GM10266 (cell line): ENCODE data around the gene MBOAT2.
"Not testable (repeated sequence)": the region's sequence is repeated elsewhere in the genome, so short reads cannot be mapped to it uniquely, and the experiment has no call there.

Experiments
- DNase-seq: peaks from one replicate; pipeline ENCODE4 v3.0.0; 2012; ENCODE audit errors: extremely low spot score
- TF ChIP-seq, protein P1 (sequence below): IDR thresholded peaks from 2 replicates; pipeline ENCODE4 v1.5.1; 2012; ENCODE audit warnings: mild to moderate bottlenecking, low read depth; ENCODE audit not compliant: control insufficient read depth, insufficient read depth; ENCODE audit errors: missing control alignments

Gene MBOAT2

DNA sequence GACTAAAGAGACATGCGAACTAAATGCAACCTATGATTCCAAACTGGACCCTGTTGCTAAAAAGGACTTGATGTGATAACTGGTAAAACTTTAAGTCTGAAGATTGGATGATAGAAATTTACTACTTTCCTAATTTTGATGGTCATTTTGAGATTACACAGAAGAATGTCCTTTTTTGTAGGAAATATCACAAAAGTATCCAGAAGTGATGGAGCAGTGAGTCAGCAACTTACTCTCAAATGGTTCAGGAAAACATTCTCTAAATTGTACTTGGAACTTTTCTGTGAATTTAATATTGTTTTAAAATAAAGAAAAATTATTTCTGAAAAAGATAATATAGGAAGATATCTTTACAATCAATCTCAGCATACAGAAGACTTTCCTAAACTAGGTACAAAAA lies 19.9 kb downstream of the MBOAT2 start:
- no peak for DNase-seq

DNA sequence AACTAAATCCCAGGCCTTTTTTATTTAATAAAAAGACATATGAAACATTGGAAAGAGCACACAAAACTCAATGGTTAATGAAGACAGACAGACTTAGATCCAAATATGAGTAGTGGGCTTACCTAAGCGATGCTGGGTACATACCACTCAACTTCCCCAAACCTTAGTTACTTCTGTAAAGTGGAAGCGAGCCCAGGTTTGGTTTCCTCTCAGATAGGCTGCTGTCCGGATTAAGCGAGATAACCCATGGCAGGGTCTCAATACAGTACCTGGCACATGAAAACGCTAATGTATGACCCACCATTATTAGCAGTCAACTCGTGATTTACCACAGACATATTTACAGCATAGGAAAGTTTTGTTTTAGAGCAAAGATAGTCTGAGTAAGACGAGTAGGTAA lies 21.6 kb downstream of the MBOAT2 start:
- no peak for DNase-seq
- TF ChIP-seq, protein P1, sequence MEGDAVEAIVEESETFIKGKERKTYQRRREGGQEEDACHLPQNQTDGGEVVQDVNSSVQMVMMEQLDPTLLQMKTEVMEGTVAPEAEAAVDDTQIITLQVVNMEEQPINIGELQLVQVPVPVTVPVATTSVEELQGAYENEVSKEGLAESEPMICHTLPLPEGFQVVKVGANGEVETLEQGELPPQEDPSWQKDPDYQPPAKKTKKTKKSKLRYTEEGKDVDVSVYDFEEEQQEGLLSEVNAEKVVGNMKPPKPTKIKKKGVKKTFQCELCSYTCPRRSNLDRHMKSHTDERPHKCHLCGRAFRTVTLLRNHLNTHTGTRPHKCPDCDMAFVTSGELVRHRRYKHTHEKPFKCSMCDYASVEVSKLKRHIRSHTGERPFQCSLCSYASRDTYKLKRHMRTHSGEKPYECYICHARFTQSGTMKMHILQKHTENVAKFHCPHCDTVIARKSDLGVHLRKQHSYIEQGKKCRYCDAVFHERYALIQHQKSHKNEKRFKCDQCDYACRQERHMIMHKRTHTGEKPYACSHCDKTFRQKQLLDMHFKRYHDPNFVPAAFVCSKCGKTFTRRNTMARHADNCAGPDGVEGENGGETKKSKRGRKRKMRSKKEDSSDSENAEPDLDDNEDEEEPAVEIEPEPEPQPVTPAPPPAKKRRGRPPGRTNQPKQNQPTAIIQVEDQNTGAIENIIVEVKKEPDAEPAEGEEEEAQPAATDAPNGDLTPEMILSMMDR = no peak

More for the DNA sequence above, 19.9 kb downstream of the MBOAT2 start:
- TF ChIP-seq, protein P1 = no peak

DNA sequence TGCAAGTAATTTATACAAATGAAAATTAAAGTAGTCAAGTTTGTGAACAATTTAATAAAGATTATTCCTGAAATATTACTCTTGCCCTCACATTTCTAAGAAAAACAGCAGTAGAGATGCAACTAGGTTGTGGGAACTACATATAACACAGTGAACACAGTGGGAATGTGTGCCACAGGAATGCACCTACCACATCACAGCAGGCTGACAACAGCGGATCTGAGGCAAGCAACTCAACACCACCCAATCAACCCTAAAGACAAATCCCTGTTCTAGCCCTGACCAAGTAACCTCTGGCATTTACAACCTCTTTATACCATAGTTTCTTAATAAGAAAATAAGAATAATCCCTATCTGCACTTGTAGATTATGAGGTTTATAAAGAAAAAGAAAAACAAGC lies 23.4 kb downstream of the MBOAT2 start:
- DNase-seq = no peak
- TF ChIP-seq, protein P1 = no peak

DNA sequence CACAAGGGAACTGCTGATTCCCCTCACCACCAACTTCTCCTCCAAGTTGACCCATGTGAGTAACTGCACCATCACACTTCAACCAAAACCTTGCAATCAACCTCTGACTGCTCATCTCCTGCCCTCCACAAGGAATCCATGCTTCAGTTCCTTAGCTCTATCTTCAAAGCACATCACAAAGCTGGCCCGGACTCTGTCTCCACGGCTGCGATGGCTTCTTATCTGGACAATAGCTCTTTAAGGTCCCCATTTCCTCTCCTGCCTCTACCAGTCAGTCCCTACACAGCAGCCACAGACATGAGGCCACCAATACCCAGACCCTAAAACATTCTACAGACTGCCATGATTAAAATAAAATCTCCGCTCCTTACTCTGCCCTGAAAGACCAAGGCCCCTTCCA lies 25.7 kb downstream of the MBOAT2 start:
- TF ChIP-seq, protein P1 = no peak
- DNase-seq = no peak

DNA sequence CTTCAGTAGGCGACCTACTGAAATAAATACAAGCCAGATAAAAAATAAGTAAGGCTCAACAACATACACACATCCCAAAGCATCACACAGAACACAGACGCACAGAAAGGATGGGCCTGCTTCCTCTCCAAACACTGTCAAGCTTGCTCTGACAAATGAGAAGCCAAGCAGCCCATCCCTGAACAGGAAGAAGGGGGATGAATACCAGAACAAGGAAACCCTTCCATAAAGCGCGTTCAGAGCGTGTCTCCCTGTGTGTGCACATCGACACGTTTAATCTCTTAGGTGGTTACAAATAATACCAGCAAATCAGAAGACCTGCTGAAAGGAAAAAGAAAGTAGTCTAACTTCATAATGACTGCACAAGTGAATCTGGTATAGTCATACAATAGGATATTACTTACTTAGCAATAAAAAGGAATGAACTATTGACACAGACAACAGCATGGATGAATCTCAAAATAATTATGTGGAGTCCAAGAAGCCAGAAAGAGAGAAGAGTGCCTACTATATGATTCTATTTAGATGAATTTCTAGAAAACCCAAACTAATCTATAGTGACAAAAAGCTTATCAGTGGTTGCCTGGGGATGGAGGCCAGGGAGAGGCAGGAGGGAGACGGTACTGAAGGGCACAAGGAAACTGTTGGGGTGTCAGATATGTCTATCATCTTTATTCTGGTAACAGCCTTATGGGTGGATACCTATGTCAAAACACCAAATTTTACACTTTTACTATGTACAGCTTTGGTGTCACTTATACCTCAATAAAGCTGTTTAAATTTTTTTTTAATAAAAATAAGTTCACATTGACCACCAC lies 26.8 kb downstream of the MBOAT2 start:
- TF ChIP-seq, protein P1 = no peak
- no peak for DNase-seq

DNA sequence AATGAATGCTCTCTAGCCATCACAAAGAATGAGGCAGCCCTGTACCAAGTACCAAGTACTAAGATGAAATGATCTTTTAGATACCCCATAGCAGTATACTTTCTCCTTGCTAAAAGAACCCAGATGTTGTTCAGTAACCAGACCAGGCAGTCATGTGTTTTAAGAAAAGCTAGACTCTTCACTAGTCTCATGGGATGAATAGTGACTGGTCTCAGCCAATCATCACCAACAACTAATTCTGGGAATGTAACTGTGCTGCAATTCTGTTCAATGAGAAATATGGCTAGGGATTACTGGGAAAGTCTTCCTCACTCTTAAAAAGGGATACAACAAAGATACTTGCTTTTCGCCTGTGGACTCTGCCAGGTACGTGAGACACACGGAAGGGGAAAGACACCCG lies 29.5 kb downstream of the MBOAT2 start:
- TF ChIP-seq, protein P1 = no peak
- DNase-seq = no peak

DNA sequence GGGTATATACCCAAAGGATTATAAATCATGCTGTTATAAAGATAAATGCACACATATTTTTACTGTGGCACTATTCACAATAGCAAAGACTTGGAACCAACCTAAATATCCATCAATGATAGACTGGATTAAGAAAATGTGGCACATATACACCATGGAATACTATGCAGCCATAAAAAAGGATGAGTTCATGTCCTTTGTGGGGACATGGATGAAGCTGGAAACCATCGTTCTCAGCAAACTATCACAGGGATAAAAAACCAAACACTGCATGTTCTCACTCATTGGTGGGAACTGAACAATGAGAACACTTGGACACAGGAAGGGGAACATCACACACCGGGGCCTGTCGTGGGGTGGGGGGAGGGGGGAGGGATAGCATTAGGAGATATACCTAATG lies 30.5 kb downstream of the MBOAT2 start:
- DNase-seq = not testable (repeated sequence)

DNA sequence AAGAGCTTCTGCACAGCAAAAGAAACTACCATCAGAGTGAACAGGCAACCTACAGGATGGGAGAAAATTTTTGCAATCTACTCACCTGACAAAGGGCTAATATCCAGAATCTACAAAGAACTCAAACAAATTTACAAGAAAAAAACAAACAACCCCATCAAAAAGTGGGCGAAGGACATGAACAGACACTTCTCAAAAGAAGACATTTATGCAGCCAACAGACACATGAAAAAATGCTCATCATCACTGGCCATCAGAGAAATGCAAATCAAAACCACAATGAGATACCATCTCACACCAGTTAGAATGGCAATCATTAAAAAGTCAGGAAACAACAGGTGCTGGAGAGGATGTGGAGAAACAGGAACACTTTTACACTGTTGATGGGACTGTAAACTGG lies 30.9 kb downstream of the MBOAT2 start:
- not testable (repeated sequence) for DNase-seq

DNA sequence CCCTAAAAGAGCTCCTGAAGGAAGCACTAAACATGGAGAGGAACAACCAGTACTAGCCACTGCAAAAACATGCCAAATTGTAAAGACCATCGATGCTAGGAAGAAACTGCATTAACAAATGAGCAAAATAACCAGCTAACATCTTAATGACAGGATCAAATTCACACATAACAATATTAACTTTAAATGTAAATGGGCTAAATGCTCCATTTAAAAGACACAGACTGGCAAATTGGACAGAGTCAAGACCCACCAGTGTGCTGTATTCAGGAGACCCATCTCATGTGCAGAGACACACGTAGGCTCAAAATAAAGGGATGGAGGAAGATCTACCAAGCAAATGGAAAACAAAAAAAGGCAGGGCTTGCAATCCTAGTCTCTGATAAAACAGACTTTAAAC lies 34.1 kb downstream of the MBOAT2 start:
- not testable (repeated sequence) for DNase-seq
